Activated effector memory CD4-positive, alpha-beta T cell treated with anti-CD3 and anti-CD28 coated beads, Interleukin-2, amount 50 U/mL, for 16 hours (primary cell): ENCODE measurements around the gene RHOC.
"Not testable (repeated sequence)": the region's sequence is repeated elsewhere in the genome, so short reads cannot be mapped to it uniquely, and the experiment has no call there.

Source experiments
- DNase-seq: peaks from one replicate; pipeline ENCODE4 v3.0.0-alpha.2; 2020

RHOC gene

DNA sequence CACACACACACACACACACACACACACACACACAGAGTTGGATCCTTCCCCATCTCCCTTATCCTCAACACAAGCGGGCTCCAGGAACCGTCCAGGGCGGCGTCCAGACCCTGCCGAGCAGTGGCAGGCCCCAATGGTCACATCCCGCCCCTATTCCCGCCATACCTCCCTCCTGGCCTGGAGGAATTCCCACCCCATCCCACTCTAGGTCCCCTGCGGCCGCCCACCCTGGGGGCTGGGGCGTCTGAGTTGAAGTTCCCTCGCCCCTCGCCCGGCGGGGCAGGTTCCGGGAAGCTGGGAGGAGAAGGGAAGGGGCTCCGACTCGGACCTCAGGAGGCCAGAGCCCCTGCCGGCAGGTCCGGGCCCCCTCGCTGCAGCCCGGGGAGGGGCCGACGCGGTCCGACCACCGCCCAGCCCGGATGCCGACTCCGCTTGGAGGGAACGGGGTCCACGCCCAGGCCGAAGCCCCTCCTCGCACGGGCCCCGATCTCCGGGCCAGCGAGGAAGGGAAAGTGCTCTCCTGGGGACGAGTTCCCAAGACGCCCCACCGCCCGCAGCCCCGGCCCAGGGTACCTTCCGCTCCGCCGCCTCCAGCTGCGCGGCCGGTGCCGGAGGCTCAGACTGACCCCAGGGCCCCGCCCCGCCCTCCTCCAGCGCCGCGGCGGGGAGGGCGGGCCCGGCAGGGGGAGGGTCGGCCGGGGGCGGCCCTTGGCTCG is at the start of gene RHOC:
Gene RHOC, minus strand, starts transcription at position 623 of the 716 bp plus-strand sequence. CDS start 3,328 bp downstream, outside the sequence.
- peak; percentile 81 for DNase-seq

GRCh38 chr1:112754116-112754628 is 47.2 kb upstream of the RHOC start:
- DNase-seq, result no peak

GRCh38 chr1:112748396-112748795 is 41.5 kb upstream of the RHOC start:
- DNase-seq, result no peak

DNA sequence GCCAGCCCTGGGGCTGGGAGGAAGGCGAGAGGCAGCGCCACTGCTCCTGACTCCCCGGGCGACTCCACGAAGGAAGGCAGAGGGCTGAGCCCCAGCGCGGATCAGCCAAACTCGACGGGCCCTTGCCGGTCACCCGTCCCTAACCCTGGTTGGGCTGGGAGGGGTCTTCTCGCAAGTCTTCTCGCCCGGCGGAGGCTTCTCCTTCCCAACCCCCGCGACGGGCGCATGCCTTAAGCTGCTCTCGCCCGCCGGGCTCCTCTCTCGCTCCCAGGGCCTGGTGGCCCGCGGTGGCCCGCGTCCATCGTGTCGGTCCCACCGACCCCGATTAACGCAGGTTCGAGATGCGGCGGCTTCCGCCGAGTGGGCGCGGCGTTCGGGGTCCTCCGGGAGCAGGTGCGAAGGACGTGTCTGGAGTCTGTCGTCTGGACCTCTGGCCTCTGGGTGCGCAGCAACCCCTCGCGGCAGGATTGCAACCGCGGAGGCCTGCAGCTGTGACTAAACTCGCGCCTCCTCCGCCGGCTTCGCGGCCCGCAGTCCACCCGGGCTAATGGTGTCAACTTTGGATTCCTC is 37.2 kb upstream of the RHOC start:
- no peak for DNase-seq

DNA sequence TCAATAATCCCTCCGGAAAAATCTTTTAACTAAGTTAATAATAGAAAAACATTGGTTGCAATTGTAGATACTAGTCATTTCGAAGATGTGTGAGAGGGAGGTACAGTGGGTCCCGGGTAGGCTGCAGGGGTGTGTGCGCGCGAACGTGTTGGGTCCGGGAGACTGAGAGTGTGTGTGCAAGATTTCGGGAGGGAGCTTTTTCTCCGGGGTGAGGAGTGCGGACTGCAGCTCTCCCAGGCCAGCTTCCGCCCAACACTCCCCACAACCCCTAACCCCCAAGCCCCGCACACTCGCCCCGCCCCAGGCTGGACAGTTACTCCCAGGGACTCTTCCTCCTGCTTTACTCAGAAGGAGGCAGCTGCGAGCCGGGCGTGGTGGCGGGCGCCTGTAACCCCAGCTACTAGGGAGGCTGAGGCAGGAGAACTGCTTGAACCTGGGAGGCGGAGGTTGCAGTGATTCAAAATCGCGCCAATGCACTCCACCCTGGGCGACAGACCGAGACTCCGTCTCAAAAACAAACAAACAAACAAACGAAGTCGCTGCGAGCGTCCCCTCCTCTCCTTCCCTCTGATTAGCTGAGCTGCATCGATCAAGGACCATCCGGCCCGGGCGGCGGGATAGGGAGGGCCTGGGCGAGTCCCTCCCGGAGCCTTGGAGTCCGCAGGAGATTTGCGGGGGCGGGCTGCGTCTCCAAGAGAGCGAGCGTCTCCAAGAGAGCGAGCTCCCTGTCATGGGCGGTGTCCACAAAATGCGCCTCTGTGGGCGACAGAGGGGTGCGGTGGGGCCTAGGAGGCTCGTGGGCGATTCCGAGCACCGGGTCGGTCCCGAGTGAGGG is 36.5 kb upstream of the RHOC start:
- no peak for DNase-seq

GRCh38 chr1:112737573-112737972 is 30.6 kb upstream of the RHOC start:
- no peak for DNase-seq

GRCh38 chr1:112735752-112736151 is 28.8 kb upstream of the RHOC start:
- no peak for DNase-seq

DNA sequence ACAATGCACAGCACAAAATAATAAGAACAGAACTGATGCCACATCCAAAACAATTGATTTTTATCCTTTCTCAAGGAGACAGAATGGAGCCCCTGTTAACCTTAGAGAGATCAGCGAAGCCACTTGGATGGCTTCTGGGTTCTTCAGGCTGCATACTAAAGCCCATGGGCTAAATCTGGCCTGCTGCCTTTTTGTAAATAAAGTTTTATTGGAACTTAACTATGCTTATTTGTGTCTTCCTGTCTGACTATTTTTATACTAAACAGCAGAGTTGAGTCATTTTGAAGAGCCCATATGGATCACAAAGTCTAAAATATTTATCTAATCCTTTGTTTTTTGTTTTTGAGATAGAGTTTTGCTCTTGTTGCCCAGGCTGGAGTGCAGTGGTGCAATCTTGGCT is 24.5 kb upstream of the RHOC start:
- DNase-seq, result no peak

- DNase-seq, result no peak
Measured at GRCh38 chr1:112729909-112730308, 23.0 kb upstream of the RHOC start.

- DNase-seq, result not testable (repeated sequence)
Measured at GRCh38 chr1:112729011-112729410, 22.1 kb upstream of the RHOC start.

- not testable (repeated sequence) for DNase-seq
Measured at GRCh38 chr1:112728306-112728971, 21.5 kb upstream of the RHOC start.

- DNase-seq, result no peak
Measured at GRCh38 chr1:112727716-112728115, 20.8 kb upstream of the RHOC start.

DNA sequence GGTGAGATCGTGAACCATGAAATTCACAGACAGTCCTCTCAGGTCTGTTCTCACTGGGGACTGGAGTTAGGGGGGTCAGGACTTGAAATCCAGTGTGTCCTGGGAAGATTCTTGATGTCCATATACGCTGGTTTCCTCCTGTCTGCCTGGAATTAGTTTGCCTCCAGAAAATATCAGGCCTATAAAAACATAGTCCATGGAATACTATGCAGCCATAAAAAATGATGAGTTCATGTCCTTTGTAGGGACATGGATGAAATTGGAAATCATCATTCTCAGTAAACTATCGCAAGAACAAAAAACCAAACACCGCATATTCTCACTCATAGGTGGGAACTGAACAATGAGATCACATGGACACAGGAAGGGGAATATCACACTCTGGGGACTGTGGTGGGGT is 17.3 kb upstream of the RHOC start:
- DNase-seq, result not testable (repeated sequence)

- no peak for DNase-seq
Measured at GRCh38 chr1:112723511-112723839, 16.5 kb upstream of the RHOC start.

- DNase-seq, result no peak
Measured at GRCh38 chr1:112722601-112723510, 15.9 kb upstream of the RHOC start.

DNA sequence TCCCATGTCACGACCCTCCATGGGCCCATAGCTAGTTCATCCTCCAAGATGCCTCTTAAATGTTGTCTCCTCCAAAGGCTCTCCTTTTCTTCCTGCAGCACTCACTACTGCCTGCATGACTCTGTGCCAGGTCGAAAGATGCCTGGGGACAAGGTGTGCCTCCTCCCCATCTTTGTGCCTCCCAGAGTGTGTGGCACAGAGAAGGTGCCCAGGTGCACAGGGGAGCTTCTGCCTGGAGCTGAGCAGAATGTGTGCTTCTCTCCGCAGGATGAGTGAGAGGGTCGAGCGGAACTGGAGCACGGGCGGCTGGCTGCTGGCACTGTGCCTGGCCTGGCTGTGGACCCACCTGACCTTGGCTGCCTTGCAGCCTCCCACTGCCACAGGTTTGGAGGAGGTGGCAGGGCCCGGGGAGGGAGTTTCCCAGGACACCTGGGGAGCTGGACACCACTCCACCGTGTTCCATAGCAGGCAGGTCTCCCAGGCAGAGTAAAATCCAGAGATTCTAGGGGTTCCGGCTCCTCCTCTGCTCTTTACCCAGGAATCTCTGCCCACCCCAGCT is 15.1 kb upstream of the RHOC start:
- no peak for DNase-seq

- not testable (repeated sequence) for DNase-seq
Measured at GRCh38 chr1:112721294-112721693, 14.4 kb upstream of the RHOC start.

DNA sequence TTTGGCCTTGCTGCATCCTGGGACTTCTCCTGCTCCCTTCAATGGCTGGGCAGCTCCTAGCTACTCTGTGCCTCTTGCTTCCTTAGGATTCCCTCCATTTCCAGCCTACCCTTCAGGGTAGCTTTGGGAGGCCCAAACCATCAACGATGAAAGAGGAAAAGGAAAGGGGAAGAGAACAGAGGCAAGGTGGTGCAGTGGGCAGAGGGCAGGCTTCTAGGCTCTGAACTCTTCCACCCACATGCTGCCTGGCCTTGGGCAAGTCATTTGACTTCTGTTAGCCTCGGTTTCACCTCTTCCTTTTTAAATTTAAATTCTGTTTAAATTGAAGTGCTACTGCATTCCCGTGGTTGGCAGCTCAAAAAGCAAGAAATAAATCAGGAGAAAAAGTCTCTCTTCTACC is 13.9 kb upstream of the RHOC start:
- DNase-seq, result no peak

GRCh38 chr1:112719706-112720105 is 12.8 kb upstream of the RHOC start:
- no peak for DNase-seq

DNA sequence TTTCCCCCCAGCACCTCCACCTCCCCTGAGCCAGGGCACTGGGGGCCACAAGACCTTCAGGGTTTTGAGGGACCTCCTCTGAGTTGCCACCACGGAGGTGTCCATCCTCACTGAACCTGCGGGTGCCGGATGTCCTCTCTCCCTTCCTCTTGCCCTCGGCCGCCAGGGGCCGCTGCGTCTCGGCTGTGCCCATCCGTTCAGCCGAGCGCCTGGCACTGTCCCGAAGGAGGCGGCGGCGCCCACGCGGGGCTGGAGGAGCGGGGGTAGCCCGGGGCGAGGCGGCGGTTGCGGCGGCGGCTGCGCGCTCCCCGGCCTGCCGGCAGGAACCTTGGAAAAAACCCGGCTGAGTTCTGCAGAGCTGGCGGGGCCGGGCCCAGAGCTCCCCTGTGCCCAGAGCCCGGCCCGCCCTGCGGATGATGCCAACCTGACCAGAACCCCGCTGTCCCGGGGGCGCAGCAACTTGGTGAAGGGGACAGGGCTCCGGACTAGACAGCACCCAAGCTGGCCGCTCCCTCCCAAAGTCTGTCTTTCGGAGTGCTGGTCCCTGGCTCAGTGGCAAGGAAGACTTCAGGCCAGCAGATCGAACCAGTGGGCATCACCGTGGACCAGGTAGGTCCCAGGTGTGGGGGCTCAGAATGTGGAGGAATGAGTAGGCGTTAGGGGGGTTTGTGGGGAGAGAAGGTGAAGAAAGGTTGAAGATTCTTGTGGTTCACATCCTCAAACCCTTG is 11.9 kb upstream of the RHOC start:
- DNase-seq, result peak; percentile 92

GRCh38 chr1:112717263-112717873 is 10.4 kb upstream of the RHOC start:
- DNase-seq, result no peak
